AG09319 (cell line): ENCODE results near the gene SIRT2.

ENCODE experiments used
- DNase-seq: peaks from one replicate; pipeline ENCODE4 v3.0.0-alpha.2; 2010; ENCODE audit warnings: low read depth; ENCODE audit errors: extremely low read depth
- CTCF ChIP-seq: IDR thresholded peaks from 2 replicates; pipeline ENCODE4 v1.5.1; 2011; ENCODE audit warnings: low read depth, mild to moderate bottlenecking, inconsistent platforms, low read length, moderate library complexity

SIRT2 gene

GRCh38 chr19:38838986-38839761 lies 60.2 kb downstream of the SIRT2 start:
- TF ChIP-seq CTCF: no peak
- no peak for DNase-seq

- TF ChIP-seq CTCF: no peak
- no peak for DNase-seq
These were observed 61.0 kb downstream of the SIRT2 start for GRCh38 chr19:38838208-38838985.

- TF ChIP-seq CTCF: no peak
- DNase-seq: no peak
These were observed 61.7 kb downstream of the SIRT2 start for GRCh38 chr19:38837656-38838121.

- TF ChIP-seq CTCF: no peak
- DNase-seq: no peak
These were observed 62.3 kb downstream of the SIRT2 start for GRCh38 chr19:38836983-38837626.

GRCh38 chr19:38836159-38836982 lies 63.0 kb downstream of the SIRT2 start:
- TF ChIP-seq CTCF: no peak
- DNase-seq: no peak

- no peak for DNase-seq
These were observed 64.8 kb downstream of the SIRT2 start for GRCh38 chr19:38834590-38834989.

More at GRCh38 chr19:38834590-38834989, 64.8 kb downstream of the SIRT2 start:
- no peak for TF ChIP-seq CTCF
